HG03095 (cell line): ENCODE results near the gene ZNF526.

Experiments
- ATAC-seq: cut with Tn5 transposase; IDR thresholded peaks from one replicate; pipeline ENCODE4 v1.9.1; 2021; ENCODE audit warnings: moderate library complexity; ENCODE audit not compliant: unreplicated experiment

The ZNF526 gene

GRCh38 chr19:42219812-42220750, at the start of gene ZNF526:
TSS of gene ZNF526 (plus strand) at chr19:42220312. CDS start at chr19:42224404, 4,092 bp downstream.
- peak; percentile 58 for ATAC-seq

DNA sequence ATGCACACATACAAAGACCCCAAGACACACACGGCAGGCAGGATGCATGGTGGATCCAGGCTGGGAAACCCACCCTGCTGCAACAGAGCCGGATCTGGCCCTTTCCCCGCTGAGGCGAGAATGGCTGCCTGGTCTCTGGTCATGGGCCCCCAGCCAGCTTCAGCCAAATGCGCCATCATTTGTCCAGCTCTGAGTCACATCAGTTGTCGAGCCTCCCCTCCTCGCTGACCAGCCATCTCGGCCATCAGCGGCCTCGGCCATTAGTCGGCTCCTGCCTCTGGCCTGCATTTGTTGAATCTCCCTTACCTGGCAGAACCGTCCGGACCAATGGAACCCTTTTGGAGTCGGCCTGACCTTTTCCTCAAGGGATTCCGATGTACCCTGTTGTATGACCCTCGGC, 49.4 kb upstream of the ZNF526 start:
- ATAC-seq = no peak

GRCh38 chr19:42172261-42172660, 47.9 kb upstream of the ZNF526 start:
- ATAC-seq = no peak

DNA sequence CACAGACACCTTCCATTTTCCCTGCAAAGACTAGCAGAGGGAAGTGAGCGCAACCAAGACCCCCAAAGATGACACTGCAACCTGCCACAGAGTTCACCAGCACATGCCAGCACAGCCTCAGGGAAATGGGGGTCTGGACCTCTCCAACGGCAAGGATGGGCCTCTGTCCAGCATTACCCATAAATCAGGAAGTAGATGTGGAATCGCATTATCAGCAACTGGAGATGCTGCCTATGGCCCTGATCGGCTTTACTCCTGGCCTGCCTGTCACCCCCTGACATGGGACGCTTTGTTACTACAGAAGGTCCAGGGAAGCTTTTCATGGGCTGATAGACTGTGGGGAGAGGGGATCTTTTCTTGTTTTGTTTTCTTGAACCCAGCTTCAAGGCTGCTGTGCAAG, 46.4 kb upstream of the ZNF526 start:
- no peak for ATAC-seq

DNA sequence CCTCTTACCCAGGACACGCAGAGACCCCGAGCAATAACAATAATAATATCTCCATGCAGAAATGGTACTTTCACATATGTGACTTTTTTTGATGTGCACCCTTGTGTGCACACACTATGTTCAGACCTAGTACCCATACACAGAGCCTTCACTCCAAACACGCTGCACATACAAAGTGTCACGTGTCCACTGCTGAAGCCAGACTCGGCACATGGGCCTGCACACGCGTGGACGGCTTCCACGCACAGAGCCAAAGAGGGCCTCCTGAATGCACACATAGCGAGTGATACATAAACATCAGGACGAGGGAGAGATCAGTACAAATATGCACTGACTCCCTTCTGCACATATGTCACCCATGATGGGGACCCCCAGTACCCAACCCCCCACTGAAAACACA, 45.9 kb upstream of the ZNF526 start:
- no peak for ATAC-seq

GRCh38 chr19:42174958-42175734, 45.0 kb upstream of the ZNF526 start:
- no peak for ATAC-seq

DNA sequence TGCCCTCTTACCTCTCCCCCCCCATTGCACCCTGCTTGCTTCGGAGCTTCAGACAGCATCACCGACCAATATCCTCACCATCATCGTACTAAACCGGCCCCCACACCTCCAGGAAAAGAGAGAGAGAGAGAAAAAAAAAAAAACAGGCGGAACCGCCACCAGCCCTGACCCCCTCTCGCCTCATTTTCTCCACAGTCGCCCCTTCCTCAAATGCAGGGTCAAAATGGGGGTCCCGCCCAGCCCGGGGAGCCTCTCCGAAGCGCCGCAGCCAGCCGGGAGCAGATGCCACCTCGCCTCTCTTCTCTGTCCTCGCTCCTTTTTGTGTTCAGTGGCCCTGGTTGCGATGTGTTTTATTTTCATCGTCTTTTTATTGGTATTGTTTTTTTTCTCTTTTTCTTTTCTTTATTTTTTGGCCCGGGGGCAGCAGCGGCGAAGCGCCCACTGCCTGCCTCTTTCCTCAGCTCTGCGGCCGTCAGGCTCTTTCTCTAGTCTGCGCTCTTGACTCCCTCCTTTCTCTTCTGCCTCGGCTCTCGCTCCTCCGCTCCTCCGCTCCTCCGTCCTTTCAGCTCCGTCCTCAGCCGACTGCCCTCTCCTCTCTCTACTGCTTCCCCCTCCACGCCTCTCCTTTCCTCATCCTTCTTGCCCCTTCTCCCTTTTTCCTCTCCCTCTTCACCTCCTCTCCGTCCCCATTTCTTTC, 44.0 kb upstream of the ZNF526 start:
- no peak for ATAC-seq

DNA sequence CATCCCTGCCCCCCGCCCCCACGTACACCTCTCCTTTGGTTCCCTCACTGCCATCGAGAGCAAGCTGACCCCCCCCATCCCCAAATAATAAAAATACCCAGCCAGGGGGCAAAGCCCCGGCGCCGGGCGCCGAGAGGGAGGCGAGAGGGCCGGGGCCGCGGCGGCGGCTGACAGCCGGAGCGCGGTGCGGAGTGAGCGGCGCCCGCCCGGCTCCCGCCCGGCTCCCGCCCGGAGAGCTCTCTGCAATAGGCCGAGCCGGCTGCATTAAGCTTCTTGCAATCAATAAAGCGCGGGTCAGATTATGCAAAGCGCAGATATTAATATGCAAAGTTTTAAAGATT, 43.5 kb upstream of the ZNF526 start:
- no peak for ATAC-seq

- no peak for ATAC-seq
Measured at GRCh38 chr19:42176990-42177685, 43.0 kb upstream of the ZNF526 start.

GRCh38 chr19:42177686-42178019, 42.5 kb upstream of the ZNF526 start:
- ATAC-seq = no peak

DNA sequence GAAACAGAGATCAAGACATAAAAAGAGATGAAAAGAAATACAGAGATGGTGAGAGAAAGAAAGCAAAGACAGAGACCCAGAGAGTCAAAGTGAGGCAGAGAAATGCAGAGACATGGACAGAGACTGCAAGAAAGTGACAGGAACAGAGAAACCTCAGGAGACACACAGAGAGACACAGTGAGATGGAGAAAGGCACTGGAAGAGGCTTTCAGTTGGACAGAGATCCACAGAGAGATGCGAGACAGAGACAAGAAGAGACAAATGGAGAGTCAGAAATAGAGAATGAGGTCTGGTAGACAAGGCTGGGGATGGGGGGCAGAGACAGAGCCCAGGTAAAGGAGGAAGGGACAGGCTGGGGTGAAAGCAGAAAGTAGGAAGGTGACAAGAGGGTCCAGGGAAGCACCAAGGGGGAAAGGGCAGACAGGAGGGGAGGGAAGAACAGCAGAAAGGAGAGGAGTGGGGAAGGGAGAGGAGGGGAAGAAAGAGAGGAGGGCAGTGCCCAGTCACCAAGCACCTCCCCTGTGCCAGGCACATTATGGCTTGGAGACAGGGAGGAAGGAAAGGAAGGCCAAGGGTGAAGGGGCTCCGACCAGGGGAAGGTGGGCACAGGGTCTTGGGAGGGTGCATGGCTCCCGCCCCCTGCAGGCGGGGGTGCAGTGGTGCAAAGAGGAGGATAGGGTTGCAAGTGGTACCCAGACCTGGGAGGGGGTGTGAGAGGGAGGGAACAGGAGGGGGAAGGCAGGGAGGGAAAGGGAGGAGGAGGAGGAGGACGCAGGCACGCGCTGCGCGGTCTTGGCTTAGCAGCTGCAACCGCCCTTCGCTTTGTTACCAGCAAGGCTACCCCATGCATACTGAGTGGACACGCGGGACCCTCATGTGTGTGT, 41.1 kb upstream of the ZNF526 start:
- ATAC-seq = no peak

DNA sequence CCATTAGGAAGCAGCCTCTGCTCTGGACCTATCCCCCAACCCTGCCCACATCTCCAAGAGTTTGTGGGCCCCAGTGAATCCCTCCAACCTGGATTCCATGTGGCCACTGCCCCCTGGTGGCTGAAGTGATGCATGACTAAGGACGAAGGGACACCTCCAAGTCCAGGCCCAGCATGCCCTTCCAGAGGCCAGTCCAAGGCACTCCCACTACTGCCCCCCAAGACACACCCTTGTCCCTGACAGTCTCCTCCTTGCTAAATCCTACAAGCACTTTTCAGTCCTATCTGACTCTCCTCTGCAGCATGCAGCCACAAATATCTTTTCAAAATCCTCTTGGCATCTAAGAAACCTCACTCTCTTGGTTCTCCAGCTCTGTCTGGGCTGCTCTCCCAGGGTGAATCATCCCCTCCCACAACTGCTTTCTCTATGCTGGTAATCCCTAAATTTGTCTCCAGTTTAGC, 35.7 kb upstream of the ZNF526 start:
- no peak for ATAC-seq

DNA sequence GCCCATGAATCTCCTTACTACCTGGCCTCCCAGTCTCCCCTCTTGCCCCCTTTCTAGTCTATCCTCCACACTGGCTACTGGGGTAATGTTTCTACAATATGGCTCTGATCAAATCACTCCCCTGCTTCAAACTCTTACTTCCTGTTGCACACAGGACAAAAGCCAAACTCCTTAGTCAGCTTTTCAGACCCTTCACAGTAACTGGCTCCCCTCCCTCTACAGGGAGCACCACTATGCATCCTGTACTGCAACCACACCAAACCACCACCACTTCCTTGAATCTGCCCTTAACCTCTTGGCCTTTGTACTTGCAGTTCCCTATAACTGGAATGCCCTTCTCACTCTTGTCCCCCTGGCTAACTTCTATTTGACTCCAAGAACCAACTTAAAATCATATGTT, 34.8 kb upstream of the ZNF526 start:
- no peak for ATAC-seq

DNA sequence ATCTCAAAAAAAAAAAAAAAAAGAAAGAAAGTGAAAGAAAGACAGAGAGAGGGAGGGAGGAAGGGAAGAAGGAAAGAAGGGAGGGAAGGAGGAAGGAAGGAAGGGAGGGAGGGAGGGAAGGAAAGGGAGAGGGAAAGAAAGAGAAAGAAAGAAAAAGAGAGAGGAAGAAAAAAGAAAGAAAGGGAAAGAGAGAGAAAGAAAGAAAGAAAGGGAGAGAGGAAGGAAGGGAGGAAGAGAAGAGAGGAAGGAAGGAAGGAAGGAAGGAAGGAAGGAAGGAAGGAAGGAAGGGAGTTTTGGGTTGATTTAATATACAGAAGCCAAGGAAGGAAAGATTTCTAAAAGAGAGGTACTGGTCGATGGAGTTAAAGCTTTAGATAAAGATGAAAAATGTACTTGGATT, 31.4 kb upstream of the ZNF526 start:
- no peak for ATAC-seq

GRCh38 chr19:42189133-42189532, 31.0 kb upstream of the ZNF526 start:
- no peak for ATAC-seq

- ATAC-seq = no peak
Measured at GRCh38 chr19:42191330-42191729, 28.8 kb upstream of the ZNF526 start.

GRCh38 chr19:42191855-42192254, 28.3 kb upstream of the ZNF526 start:
- ATAC-seq = no peak

- no peak for ATAC-seq
Measured at GRCh38 chr19:42193294-42193693, 26.8 kb upstream of the ZNF526 start.

- ATAC-seq = no peak
Measured at GRCh38 chr19:42193706-42194105, 26.4 kb upstream of the ZNF526 start.
